ENCODE data around the gene KIF25.

DNA sequence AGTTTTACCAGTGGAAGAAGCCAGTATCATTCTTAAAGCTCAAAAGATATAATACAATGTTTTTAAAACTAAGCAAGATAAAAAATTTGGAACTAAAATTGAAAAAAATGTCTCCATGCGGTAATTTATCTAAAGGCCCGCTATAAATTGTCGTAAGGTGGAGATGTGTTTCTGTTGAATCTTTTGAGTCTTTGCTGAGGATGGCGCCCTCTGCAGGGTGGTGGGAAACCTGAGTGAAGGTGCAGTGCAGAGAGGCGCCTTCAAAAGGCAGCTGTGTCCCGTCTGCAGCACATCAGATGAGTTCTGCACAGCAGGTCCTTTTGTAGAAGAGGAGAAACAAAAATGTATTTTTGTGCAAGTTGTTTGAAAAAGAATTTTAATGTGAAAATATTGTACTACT, 29.4 kb upstream of the KIF25 start:
- TF ChIP-seq, protein P1, sequence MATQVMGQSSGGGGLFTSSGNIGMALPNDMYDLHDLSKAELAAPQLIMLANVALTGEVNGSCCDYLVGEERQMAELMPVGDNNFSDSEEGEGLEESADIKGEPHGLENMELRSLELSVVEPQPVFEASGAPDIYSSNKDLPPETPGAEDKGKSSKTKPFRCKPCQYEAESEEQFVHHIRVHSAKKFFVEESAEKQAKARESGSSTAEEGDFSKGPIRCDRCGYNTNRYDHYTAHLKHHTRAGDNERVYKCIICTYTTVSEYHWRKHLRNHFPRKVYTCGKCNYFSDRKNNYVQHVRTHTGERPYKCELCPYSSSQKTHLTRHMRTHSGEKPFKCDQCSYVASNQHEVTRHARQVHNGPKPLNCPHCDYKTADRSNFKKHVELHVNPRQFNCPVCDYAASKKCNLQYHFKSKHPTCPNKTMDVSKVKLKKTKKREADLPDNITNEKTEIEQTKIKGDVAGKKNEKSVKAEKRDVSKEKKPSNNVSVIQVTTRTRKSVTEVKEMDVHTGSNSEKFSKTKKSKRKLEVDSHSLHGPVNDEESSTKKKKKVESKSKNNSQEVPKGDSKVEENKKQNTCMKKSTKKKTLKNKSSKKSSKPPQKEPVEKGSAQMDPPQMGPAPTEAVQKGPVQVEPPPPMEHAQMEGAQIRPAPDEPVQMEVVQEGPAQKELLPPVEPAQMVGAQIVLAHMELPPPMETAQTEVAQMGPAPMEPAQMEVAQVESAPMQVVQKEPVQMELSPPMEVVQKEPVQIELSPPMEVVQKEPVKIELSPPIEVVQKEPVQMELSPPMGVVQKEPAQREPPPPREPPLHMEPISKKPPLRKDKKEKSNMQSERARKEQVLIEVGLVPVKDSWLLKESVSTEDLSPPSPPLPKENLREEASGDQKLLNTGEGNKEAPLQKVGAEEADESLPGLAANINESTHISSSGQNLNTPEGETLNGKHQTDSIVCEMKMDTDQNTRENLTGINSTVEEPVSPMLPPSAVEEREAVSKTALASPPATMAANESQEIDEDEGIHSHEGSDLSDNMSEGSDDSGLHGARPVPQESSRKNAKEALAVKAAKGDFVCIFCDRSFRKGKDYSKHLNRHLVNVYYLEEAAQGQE (IDR thresholded peaks at IDR 0.05; ENCODE audit: low read depth): no peak
- TF ChIP-seq EP300 (IDR thresholded peaks at IDR 0.05; ENCODE audit: borderline replicate concordance) (no peak), TAF1 (IDR thresholded peaks at IDR 0.05; ENCODE audit: low read depth) (no peak), TEAD4 (IDR thresholded peaks at IDR 0.05) (no peak)

All from Ishikawa (cell line).